ENCODE data around the gene MGAT4D. TPM values are rescaled to one million over a fixed set of nuclear protein-coding genes. Genes with fewer than 3 reads are reported as not detected.

Gene MGAT4D
- total RNA-seq (not detected), polyA plus RNA-seq (not detected)

DNA sequence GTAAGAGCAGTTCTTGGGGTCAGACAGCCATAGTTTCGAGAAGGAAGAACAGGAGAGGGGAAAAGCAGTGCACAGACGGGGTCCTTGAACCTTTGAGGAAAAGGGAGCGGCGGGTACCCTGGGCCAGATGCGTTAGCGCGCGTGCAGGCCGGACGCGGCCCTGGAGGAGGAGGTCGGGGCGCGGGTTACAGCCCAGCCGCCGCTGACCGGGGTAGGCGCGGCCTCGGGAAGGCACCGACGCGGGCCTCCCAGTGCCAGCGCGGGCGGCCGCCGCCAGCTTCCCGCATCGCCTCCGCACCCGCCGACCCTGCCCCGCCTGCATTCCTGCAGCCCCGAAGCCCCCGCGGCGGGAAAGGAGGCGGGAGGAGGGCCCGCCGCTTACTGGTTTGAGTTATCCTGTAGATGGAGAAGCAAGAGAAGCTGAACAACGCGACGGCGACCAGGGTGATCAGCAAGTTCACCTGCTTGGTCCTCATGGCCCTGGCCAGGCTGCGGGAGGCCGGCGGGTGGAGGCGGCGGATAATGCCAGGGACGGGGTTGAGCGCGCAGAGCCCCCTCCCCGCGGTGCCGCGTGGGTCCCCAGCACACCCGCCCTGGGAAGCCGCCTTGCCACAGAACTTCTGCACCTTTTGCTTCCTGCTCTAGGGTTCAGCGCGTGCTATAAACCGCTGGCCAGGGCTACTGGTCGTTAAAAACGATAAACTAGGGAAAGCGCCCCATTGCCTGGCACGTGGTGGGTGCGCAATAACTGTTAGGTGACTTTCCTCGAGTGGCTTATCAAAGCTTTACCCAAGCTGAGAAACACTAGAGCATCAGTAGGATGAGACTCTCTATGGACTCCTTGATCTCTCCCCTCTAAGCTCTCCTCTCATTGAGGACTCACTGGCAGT, at the start of gene MGAT4D:
Gene MGAT4D (minus strand): TSS at position 547 of the 890 bp plus-strand sequence. CDS start 71 bp downstream, at position 476.
- TF ChIP-seq FOXA2 (IDR thresholded peaks at IDR 0.05) (no peak), RAD21 (IDR thresholded peaks at IDR 0.05) (no peak), EGR1 (IDR thresholded peaks at IDR 0.05; ENCODE audit: low read depth in 2 of 2) (no peak), SP1 (IDR thresholded peaks at IDR 0.05) (no peak), YY1 (IDR thresholded peaks at IDR 0.05) (no peak)
- Histone ChIP-seq H3K36me3 (ENCODE audit: control insufficient read depth in 4 of 4, insufficient read depth in 3 of 4, low read depth in 1 of 4, low read length in 3 of 4) (no peaks in the 10 kb centered on the region), H3K9ac (ENCODE audit: low read depth in 1 of 2, low read length in 2 of 2) (no peak within 1 kb of the TSS), H3K4me1 (ENCODE audit: control insufficient read depth in 4 of 4, insufficient read depth in 4 of 4, low read length in 3 of 4) (peaks cover 0 to 5% (median 4%) of the 10 kb centered on the region in 4 donors), H3K27me3 (ENCODE audit: control insufficient read depth in 4 of 4, insufficient read depth in 4 of 4, low read length in 3 of 4) (peaks cover 0 to 12% (median 3%) of the 10 kb centered on the region in 4 donors), H3K4me3 (ENCODE audit: low read depth in 1 of 3, low read length in 3 of 3) (peak within 1 kb of the TSS in 1 of 3 donors; percentile 44), H3K9me3 (ENCODE audit: control insufficient read depth in 4 of 4, low read length in 3 of 4) (no peaks in the 10 kb centered on the region), H3K27ac (ENCODE audit: low read depth in 1 of 2, low read length in 2 of 2) (no peak within 1 kb of the TSS)
- 9% methylated on average over 68 of the region's 68 CpGs for WGBS
- DNase-seq (ENCODE audit: low spot score), result no peak

DNA sequence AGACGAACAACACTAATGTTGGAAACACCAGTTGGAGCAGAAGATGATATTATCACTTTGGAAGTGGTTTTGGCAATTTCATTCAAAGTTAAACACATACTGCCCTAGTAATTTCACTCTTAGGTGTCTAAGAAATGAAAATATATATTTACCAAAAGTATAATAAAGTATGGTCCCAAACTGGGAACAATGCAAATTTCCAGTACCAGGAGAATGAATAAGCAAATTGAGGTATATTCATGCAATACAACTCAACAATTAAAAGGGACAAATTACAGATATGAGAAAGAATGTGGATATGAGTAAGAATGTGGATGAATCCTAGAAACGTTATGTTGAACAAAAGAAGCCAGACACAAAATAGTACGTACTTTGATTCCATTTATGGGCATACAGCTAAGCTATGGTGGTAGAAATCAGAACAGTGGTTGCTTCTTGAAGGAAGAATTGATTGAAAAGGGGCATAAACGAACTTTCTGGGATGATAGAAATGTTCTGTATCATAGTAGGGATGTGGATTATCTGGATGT, 35.9 kb upstream of the MGAT4D start:
- H3K4me3 ChIP-seq (ENCODE audit: low read depth in 1 of 3, low read length in 3 of 3), result no peak overlapping the region
- WGBS, result 94% methylated on average over 4 of the region's 4 CpGs
- H3K27ac ChIP-seq (ENCODE audit: low read depth in 1 of 2, low read length in 2 of 2), result no peak overlapping the region
- no peak overlapping the region for H3K9ac ChIP-seq (ENCODE audit: low read depth in 1 of 2, low read length in 2 of 2)
- no peaks in the 10 kb centered on the region for H3K27me3 ChIP-seq (ENCODE audit: control insufficient read depth in 4 of 4, insufficient read depth in 4 of 4, low read length in 3 of 4)
- H3K9me3 ChIP-seq (ENCODE audit: control insufficient read depth in 4 of 4, low read length in 3 of 4), result no peaks in the 10 kb centered on the region
- TF ChIP-seq HNF4A (conservative IDR thresholded peaks at IDR 0.05) (no peak), EGR1 (IDR thresholded peaks at IDR 0.05; ENCODE audit: low read depth in 2 of 2) (no peak), GABPA (IDR thresholded peaks at IDR 0.05 in 1 of 2, conservative IDR thresholded peaks at IDR 0.05 in 1 of 2) (no peak), YY1 (IDR thresholded peaks at IDR 0.05) (no peak)
- TF ChIP-seq, protein P1, sequence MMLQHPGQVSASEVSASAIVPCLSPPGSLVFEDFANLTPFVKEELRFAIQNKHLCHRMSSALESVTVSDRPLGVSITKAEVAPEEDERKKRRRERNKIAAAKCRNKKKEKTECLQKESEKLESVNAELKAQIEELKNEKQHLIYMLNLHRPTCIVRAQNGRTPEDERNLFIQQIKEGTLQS (IDR thresholded peaks at IDR 0.05), result no peak
- TF ChIP-seq, protein P2, sequence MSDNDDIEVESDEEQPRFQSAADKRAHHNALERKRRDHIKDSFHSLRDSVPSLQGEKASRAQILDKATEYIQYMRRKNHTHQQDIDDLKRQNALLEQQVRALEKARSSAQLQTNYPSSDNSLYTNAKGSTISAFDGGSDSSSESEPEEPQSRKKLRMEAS (IDR thresholded peaks at IDR 0.05), result no peak
- TF ChIP-seq, protein P3, sequence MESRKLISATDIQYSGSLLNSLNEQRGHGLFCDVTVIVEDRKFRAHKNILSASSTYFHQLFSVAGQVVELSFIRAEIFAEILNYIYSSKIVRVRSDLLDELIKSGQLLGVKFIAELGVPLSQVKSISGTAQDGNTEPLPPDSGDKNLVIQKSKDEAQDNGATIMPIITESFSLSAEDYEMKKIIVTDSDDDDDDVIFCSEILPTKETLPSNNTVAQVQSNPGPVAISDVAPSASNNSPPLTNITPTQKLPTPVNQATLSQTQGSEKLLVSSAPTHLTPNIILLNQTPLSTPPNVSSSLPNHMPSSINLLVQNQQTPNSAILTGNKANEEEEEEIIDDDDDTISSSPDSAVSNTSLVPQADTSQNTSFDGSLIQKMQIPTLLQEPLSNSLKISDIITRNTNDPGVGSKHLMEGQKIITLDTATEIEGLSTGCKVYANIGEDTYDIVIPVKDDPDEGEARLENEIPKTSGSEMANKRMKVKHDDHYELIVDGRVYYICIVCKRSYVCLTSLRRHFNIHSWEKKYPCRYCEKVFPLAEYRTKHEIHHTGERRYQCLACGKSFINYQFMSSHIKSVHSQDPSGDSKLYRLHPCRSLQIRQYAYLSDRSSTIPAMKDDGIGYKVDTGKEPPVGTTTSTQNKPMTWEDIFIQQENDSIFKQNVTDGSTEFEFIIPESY (IDR thresholded peaks at IDR 0.05), result no peak
- TF ChIP-seq, protein P4, sequence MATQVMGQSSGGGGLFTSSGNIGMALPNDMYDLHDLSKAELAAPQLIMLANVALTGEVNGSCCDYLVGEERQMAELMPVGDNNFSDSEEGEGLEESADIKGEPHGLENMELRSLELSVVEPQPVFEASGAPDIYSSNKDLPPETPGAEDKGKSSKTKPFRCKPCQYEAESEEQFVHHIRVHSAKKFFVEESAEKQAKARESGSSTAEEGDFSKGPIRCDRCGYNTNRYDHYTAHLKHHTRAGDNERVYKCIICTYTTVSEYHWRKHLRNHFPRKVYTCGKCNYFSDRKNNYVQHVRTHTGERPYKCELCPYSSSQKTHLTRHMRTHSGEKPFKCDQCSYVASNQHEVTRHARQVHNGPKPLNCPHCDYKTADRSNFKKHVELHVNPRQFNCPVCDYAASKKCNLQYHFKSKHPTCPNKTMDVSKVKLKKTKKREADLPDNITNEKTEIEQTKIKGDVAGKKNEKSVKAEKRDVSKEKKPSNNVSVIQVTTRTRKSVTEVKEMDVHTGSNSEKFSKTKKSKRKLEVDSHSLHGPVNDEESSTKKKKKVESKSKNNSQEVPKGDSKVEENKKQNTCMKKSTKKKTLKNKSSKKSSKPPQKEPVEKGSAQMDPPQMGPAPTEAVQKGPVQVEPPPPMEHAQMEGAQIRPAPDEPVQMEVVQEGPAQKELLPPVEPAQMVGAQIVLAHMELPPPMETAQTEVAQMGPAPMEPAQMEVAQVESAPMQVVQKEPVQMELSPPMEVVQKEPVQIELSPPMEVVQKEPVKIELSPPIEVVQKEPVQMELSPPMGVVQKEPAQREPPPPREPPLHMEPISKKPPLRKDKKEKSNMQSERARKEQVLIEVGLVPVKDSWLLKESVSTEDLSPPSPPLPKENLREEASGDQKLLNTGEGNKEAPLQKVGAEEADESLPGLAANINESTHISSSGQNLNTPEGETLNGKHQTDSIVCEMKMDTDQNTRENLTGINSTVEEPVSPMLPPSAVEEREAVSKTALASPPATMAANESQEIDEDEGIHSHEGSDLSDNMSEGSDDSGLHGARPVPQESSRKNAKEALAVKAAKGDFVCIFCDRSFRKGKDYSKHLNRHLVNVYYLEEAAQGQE (IDR thresholded peaks at IDR 0.05), result no peak
- no peaks in the 10 kb centered on the region for H3K4me1 ChIP-seq (ENCODE audit: control insufficient read depth in 4 of 4, insufficient read depth in 4 of 4, low read length in 3 of 4)
- no peak for DNase-seq (ENCODE audit: low spot score)
- H3K36me3 ChIP-seq (ENCODE audit: control insufficient read depth in 4 of 4, insufficient read depth in 3 of 4, low read depth in 1 of 4, low read length in 3 of 4), result peaks cover 1 to 21% (median 2%) of the 10 kb centered on the region in 4 donors
